ENCODE measurements around the gene RNF31. TPM values are rescaled to one million over a fixed set of nuclear protein-coding genes. Genes with fewer than 3 reads are reported as not detected.

RNF31 gene
- total RNA-seq, 4 donors from 2014 or later = 26.8 to 35.6 (median 32.4) TPM

DNA sequence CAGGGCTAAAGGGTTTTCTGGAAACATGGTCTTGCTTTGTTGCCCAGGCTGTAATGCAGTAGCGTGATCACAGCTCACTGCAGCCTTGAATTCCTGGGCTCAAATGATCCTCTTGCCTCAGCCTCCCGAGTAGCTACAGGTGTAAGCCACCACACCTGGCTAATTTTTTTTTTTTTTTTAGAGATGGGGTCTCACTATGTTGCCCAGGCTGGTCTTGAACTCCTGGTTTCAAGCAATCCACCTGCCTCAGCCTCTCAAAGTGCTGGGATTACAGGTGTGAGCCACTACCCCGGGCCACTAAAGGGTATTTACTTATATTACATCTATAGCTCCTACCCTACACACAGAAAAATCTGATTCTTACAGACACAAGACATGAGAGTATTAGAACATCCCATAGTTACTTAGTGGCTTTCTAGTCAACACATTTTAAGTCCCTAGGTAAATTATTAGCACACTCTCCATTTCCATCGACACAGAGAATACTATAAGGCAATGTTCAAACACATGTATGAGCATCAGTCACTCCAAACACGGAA is 38.9 kb upstream of the RNF31 start:
- DNase-seq = no peak
- Histone ChIP-seq H3K4me3 (no peak overlapping the region), H3K27ac (peak overlapping the region in 2 of 4 donors; percentile 37 to 54), H3K27me3 (no peaks in the 10 kb centered on the region), H3K36me3 (peaks cover 0 to 14% (median 0%) of the 10 kb centered on the region in 3 donors), H3K4me1 (peaks cover 2 to 17% (median 2%) of the 10 kb centered on the region in 3 donors), H3K9me3 (no peaks in the 10 kb centered on the region)
- intact Hi-C loops (cut with DNase I) = no loop called here
- 39 to 42% methylated on average over 5 of the region's 5 CpGs for WGBS, 2 donors
- no peak for TF ChIP-seq POLR2A (IDR thresholded peaks at IDR 0.05)
- TF ChIP-seq, protein P1, sequence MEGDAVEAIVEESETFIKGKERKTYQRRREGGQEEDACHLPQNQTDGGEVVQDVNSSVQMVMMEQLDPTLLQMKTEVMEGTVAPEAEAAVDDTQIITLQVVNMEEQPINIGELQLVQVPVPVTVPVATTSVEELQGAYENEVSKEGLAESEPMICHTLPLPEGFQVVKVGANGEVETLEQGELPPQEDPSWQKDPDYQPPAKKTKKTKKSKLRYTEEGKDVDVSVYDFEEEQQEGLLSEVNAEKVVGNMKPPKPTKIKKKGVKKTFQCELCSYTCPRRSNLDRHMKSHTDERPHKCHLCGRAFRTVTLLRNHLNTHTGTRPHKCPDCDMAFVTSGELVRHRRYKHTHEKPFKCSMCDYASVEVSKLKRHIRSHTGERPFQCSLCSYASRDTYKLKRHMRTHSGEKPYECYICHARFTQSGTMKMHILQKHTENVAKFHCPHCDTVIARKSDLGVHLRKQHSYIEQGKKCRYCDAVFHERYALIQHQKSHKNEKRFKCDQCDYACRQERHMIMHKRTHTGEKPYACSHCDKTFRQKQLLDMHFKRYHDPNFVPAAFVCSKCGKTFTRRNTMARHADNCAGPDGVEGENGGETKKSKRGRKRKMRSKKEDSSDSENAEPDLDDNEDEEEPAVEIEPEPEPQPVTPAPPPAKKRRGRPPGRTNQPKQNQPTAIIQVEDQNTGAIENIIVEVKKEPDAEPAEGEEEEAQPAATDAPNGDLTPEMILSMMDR (IDR thresholded peaks at IDR 0.05) = no peak

DNA sequence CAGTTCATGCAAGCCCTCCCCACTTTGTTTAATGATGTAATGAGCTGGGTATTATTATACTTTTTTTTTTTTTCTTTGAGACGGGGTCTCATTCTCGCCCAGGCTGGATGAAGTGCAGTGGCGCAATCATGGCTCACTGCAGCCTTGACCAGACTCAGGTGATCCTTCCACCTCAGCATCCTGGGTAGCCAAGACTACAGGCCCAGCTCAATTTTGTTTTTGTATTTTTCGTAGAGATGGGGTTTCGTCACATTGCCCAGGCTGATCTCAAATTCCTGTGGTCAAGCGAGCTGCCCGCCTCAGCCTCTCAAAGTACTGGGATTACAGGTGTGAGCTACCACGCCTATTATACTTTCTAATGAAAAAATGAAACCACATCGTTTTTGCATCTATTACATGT is 37.2 kb upstream of the RNF31 start:
- Histone ChIP-seq H3K27me3 (no peaks in the 10 kb centered on the region), H3K27ac (no peak overlapping the region), H3K4me3 (no peak overlapping the region), H3K9me3 (no peaks in the 10 kb centered on the region), H3K4me1 (peaks cover 2 to 21% (median 5%) of the 10 kb centered on the region in 3 donors), H3K36me3 (peaks cover 0 to under 1% (median 0%) of the 10 kb centered on the region in 3 donors)
- intact Hi-C loops (cut with DNase I) = no loop called here
- WGBS, 2 donors = 67 to 71% methylated on average over 9 of the region's 9 CpGs
- no peak for DNase-seq
- no peak for TF ChIP-seq POLR2A (IDR thresholded peaks at IDR 0.05)
- TF ChIP-seq, protein P1 (IDR thresholded peaks at IDR 0.05) = no peak

DNA sequence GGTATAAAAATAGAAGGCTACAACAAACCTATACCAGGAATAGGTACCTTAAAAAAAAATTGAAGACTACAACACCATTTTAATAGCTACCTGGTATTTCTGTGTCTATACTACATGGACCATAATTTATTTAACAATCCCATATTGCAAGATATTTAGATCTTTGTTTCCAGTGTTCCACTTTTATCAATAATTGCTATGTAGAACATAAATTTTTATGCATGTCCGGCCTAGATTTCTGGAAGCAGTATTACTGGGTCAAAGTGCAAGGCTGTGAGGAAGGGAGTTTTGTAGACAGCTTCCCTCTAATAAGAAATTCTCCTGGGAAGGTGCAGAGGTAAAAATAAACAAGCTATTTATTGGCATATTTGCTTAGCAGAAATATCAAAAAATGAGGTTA is 36.8 kb upstream of the RNF31 start:
- DNase-seq = no peak
- Histone ChIP-seq H3K36me3 (no peaks in the 10 kb centered on the region), H3K4me1 (peaks cover 3 to 23% (median 7%) of the 10 kb centered on the region in 3 donors), H3K27me3 (no peaks in the 10 kb centered on the region), H3K4me3 (no peak overlapping the region), H3K27ac (no peak overlapping the region), H3K9me3 (no peaks in the 10 kb centered on the region)
- TF ChIP-seq POLR2A (IDR thresholded peaks at IDR 0.05) = no peak
- TF ChIP-seq, protein P1 (IDR thresholded peaks at IDR 0.05) = no peak
- intact Hi-C loops (cut with DNase I) = no loop called here
- WGBS, 2 donors = 68 to 79% methylated on average over 1 of the region's 1 CpG

DNA sequence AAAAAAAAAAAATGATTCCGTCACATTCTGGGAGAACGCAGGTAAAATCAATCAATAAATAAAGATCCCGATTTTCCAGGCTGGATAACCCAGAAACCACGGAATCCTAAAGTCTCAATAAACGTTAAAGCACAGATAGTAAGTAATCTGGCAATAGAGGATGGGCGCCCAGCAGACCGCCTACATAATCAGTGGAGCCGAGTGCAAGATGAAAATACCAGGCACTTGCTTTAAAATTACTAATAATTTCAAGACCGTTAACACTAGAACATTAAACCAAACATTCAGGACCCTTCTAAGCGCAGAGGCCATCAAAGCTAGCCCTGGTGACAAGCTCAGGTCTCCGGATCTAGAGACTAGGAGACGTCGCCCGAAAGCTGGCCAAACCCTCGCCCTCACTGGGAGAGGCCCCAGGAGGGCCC is 33.9 kb upstream of the RNF31 start:
- H3K27me3 ChIP-seq = no peaks in the 10 kb centered on the region
- H3K27ac ChIP-seq = peak overlapping the region; percentile 96 to 99 (median 99)
- no peak for TF ChIP-seq POLR2A (IDR thresholded peaks at IDR 0.05)
- TF ChIP-seq, protein P1 (IDR thresholded peaks at IDR 0.05) = no peak
- no peaks in the 10 kb centered on the region for H3K9me3 ChIP-seq
- H3K4me1 ChIP-seq = peaks cover 12 to 38% (median 17%) of the 10 kb centered on the region in 3 donors
- intact Hi-C loops (cut with DNase I) = no loop called here
- 15% methylated on average over 10 to 13 of the region's 15 CpGs for WGBS, 2 donors
- H3K4me3 ChIP-seq = peak overlapping the region; percentile 46 to 84 (median 68)
- DNase-seq = no peak
- H3K36me3 ChIP-seq = peaks cover under 1 to 19% (median 2%) of the 10 kb centered on the region in 3 donors

DNA sequence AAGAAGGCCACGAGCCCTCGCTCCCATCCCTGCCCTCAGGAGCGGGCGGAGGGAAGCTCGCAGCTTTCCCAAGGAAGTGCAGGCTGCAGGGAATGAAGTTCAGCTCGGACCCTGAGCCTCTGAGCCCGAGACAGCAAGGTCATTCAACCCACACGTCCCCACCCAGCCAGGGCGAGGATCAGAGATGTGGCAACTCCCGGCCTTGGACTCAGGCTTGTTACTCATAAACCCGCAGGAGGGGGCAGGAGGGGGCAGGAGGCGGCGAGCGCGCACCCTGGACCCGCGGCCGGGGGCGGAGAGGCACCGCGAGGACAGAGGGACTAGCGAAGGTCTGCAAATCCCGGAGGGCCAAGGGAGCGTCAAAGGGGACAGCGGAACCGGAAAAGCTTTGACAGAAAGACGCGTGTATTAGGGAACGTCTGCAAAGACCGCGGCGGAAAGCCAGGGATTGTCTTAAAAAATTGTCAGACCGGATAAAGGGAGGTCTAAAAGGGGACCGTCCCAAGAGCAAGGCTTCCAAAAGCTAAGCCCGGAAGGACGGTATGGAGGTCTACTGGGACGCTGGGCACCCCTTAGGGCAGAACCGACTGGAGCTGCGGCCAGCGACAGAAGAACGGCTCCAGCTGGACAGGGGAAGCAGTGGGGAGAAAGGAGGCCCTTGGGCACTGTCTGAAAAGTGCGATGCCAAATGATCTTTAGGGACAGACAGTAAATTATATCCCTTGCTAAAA is 33.3 kb upstream of the RNF31 start:
- intact Hi-C loops (cut with DNase I) = no loop called here
- H3K27ac ChIP-seq = peak overlapping the region; percentile 96 to 99 (median 99)
- H3K9me3 ChIP-seq = no peaks in the 10 kb centered on the region
- H3K4me3 ChIP-seq = peak overlapping the region; percentile 46 to 84 (median 68)
- H3K36me3 ChIP-seq = peaks cover 6 to 25% (median 8%) of the 10 kb centered on the region in 3 donors
- H3K27me3 ChIP-seq = no peaks in the 10 kb centered on the region
- DNase-seq = peak; percentile 58
- WGBS, 2 donors = 1% methylated on average over 25 to 30 of the region's 42 CpGs
- TF ChIP-seq, protein P1 (IDR thresholded peaks at IDR 0.05) = no peak
- peak in 2 of 4 donors; percentile 9 to 73 for TF ChIP-seq POLR2A (IDR thresholded peaks at IDR 0.05)
- H3K4me1 ChIP-seq = peaks cover 12 to 33% (median 17%) of the 10 kb centered on the region in 3 donors

Measured in esophagus squamous epithelium (tissue), 5 donors.